ENCODE results near the gene COL4A1.

Gene COL4A1

DNA sequence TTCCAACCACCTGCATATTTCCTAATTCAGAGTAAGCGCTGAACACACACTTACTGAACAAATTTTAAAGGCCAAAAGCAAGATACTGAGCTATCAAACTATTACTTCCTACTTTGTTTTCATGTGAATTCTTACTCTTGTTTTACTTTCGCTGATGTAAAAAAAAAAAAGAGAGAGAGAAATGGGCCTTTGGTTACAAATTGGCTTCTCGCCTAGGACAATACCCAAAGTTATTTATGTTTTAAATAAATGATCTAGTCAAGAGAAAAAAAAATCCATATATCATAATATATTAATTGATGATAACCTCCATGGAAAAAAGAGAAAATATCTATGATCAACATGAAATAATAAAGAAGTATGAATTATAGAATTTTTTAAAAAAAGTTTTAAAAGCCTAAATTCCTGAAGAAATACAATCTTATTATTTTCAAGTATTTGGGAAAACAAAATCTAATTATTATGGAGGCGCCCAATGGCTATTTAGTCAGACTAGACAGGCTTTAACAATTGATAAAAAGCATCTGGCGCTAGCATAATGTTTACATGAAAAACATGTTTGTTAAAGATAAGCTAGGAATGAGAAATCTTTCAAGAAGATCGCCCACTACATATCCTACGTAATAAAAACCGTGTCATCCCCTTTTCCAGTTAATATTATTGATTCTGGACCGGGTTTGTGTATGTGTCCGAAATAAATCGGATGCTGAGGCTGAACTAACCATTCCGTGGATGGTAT, 9.0 kb downstream of the COL4A1 start:
- in situ Hi-C loops (cut with MboI; ENCODE audit: low sequenced_read_pairs), result no loop called here

DNA sequence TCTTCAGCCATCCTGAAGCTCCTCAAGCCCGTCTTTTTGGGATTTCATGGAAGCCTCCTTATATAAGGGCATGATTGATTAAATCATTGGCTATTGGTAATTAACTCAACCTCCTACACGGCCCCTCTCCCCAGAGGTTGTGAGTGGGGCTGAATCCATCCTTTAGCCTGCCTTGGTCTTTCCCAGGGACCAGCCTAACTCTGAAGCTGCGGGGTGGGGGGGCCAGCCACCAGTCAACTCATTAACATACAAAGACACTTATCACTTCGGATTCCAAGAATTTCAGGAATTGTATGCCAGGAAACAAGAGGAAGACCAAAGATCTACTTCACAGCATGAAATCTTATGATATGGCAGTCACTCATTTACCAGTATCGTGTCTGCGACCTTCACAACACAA, 9.9 kb downstream of the COL4A1 start:
- in situ Hi-C loops (cut with MboI; ENCODE audit: low sequenced_read_pairs), result no loop called here

- in situ Hi-C loops (cut with MboI; ENCODE audit: low sequenced_read_pairs), result no loop called here
Observed at GRCh38 chr13:110294622-110295021, 12.3 kb downstream of the COL4A1 start.

DNA sequence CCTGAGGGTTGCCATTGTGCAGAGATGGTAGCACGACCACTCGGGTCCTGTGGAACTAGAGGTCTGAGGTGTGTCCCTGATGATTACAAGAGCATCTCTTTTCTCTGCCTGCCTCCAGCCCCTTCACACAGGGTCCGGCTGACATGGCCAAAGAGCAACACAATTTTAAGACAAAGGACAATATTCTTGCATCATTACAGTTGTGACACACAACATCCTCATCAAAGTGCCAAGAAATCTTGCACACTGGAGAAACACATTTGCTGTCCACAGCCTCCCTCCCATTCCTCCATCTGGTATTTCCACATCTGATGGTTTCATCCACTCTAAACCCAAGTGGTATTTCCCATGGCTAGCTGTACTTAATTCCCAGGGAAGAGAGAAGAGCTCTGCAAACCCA, 12.8 kb downstream of the COL4A1 start:
- in situ Hi-C loops (cut with MboI; ENCODE audit: low sequenced_read_pairs), result no loop called here

- in situ Hi-C loops (cut with MboI; ENCODE audit: low sequenced_read_pairs), result no loop called here
Observed at GRCh38 chr13:110293649-110294048, 13.3 kb downstream of the COL4A1 start.

DNA sequence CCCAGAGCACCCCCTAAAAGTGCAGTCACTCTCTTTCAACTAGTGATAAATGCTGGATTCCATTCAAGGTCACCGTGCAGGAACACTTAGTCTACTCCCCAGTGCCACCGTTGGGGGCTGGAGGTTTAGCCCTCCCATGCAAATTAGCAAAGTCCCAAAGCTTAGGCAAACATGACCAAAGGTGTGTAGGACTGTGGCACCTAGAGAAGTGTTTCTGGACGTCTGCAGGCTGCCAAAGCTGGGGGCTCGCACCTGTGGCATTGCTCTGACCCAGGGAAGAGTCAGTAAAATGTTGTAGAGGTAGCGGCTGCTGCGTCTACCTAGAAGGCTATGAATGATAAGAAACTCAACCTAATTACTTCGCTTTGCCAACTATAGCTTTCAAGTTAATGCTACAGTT, 13.9 kb downstream of the COL4A1 start:
- in situ Hi-C loops (cut with MboI; ENCODE audit: low sequenced_read_pairs), result no loop called here

DNA sequence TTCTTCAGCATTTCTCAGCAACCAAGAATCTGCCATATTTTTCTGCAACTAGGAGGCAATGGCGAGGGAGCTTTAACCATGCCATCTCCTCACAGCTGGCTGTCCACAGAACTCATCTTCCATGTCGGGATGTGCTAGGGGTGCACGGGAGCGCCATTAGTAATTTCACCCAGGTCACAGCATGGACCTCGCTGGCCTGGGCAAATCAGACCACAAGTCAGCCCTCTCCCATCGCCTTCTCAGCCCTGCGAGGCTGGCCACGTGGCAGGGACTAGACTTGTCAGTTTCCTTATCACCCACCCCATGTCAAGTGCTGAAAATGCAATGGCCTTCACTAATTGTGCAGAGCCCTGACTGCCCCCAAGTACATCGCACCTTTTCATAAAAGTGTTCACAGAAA, 15.7 kb downstream of the COL4A1 start:
- in situ Hi-C loops (cut with MboI; ENCODE audit: low sequenced_read_pairs), result no loop called here

GRCh38 chr13:110290826-110291225, 16.1 kb downstream of the COL4A1 start:
- in situ Hi-C loops (cut with MboI; ENCODE audit: low sequenced_read_pairs), result no loop called here

GRCh38 chr13:110290153-110290552, 16.8 kb downstream of the COL4A1 start:
- in situ Hi-C loops (cut with MboI; ENCODE audit: low sequenced_read_pairs), result no loop called here

- in situ Hi-C loops (cut with MboI; ENCODE audit: low sequenced_read_pairs), result no loop called here
Observed at GRCh38 chr13:110289661-110290060, 17.3 kb downstream of the COL4A1 start.

DNA sequence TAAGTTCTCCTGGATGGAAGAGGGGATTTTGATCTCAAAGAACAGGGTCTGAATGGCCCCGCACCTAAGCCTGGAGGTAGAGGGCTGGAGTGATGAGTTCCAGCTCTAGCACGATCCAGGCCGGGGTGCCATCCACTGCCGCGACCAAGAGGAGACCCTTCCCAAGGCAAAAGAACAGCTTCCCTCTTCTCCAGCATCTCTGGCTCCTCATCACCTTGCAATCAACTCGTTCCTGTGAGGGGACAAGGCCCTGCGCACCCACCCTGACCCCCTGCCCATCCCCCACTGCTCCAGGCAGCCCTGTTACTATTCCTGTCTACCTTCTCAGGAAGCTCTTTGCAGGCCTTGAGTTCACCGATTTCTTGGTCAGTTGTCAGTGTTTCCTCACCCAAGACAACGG, 17.8 kb downstream of the COL4A1 start:
- in situ Hi-C loops (cut with MboI; ENCODE audit: low sequenced_read_pairs), result no loop called here

GRCh38 chr13:110286833-110287819, 19.8 kb downstream of the COL4A1 start:
- in situ Hi-C loops (cut with MboI; ENCODE audit: low sequenced_read_pairs), result no loop called here

- in situ Hi-C loops (cut with MboI; ENCODE audit: low sequenced_read_pairs), result no loop called here
Observed at GRCh38 chr13:110285991-110286832, 20.7 kb downstream of the COL4A1 start.

- in situ Hi-C loops (cut with MboI; ENCODE audit: low sequenced_read_pairs), result no loop called here
Observed at GRCh38 chr13:110284779-110285484, 22.0 kb downstream of the COL4A1 start.

DNA sequence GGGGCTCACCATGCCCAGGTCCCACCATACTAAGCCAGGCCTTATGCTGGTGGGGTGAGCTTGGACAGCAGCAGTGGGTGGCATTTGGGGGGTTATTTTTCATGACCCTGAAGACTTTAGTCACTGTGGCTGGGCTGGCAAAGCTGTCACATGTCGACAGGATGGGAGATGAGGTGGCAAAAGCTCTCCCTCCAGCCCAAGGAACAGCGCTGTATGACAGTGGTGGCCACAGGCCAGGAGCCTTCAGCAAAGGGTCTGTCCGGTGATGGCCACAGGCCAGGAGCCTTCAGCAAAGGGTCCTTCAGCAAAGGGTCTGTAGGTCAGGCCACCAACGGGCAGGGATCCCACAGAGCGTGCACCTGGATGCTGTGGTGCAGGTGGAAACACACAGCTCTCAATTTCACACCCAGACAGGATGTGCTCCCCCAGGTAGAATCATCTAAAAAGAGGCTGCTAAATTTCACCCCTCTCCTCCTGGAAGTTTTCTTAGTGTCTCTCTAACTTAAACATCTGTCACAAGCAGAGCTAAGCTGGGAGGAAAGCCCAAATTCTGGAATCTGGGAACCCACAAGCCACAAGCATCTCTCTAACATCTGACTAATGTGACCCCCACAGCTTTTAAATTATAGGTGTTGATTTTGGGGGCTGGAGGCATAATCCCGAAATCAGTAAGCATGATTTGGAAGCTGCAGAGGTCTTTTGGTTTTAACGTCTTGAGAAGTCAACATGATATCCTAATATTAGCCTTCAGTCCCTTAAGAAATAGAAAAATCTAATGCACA, 23.0 kb downstream of the COL4A1 start:
- in situ Hi-C loops (cut with MboI; ENCODE audit: low sequenced_read_pairs), result no loop called here

GRCh38 chr13:110282316-110282841, 24.6 kb downstream of the COL4A1 start:
- in situ Hi-C loops (cut with MboI; ENCODE audit: low sequenced_read_pairs), result no loop called here

- in situ Hi-C loops (cut with MboI; ENCODE audit: low sequenced_read_pairs), result no loop called here
Observed at GRCh38 chr13:110281736-110282135, 25.2 kb downstream of the COL4A1 start.

DNA sequence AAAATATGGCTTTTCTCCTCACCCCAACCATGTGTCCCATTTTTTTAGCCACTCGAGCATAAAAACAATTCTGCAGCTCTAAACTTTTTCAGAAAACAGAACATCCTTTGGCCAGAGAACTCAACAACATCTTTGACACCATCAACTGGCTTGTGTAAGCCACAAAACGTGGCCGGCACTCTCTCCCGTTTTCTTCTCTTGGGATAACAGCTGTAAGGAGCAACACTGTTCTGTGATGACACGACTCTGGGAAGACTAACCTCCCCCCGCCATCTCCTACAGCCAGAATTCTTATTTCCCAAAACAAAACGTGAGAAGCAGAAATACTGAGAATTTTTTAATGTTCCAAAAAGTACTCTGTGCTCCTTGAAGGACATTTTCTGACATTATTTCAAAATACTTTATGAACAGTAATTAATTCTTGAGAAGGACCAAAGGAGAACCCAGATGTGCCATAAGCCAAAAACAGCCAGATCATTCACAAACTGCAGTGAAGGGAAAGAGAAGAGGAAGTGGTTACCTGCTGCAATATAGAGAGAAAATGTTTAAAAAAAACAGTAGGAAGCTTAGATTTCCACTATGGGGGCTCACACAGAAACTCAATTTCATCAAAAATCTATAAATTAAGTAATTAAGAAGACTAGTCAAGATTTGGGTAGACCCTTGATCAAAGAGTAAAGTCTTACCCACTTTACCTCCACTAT, 25.8 kb downstream of the COL4A1 start:
- in situ Hi-C loops (cut with MboI; ENCODE audit: low sequenced_read_pairs), result no loop called here

Data from HL-60/S4 treated with phorbol 12-myristate 13-acetate at 8.2 ng/mL for 4 days and 3 days (cell line).